Islet precursor cell (in vitro differentiated cells): ENCODE measurements around the gene PKHD1.
A peak's percentile ranks its signal among the peaks of the same experiment; 100 is the strongest.

ENCODE experiments used
- DNase-seq: peaks from one replicate; pipeline ENCODE4 v3.0.0-alpha.2; 2018

PKHD1 gene

GRCh38 chr6:52087498-52087999, at the start of gene PKHD1:
Gene PKHD1, minus strand, starts transcription at chr6:52087613. Its CDS starts 2,680 bp downstream, at chr6:52084933.
- DNase-seq = no peak

GRCh38 chr6:52136934-52137467, 49.6 kb upstream of the PKHD1 start:
- no peak for DNase-seq

- DNase-seq = no peak
Observed at GRCh38 chr6:52136055-52136454, 48.6 kb upstream of the PKHD1 start.

GRCh38 chr6:52135217-52135616, 47.8 kb upstream of the PKHD1 start:
- no peak for DNase-seq

GRCh38 chr6:52134011-52134410, 46.6 kb upstream of the PKHD1 start:
- DNase-seq = no peak

- DNase-seq = no peak
Observed at GRCh38 chr6:52133324-52133723, 45.9 kb upstream of the PKHD1 start.

GRCh38 chr6:52132292-52132691, 44.9 kb upstream of the PKHD1 start:
- no peak for DNase-seq

- DNase-seq = no peak
Observed at GRCh38 chr6:52130440-52130839, 43.0 kb upstream of the PKHD1 start.

GRCh38 chr6:52127957-52128356, 40.5 kb upstream of the PKHD1 start:
- no peak for DNase-seq

GRCh38 chr6:52126231-52126630, 38.8 kb upstream of the PKHD1 start:
- no peak for DNase-seq

GRCh38 chr6:52125572-52125971, 38.2 kb upstream of the PKHD1 start:
- no peak for DNase-seq

- no peak for DNase-seq
Observed at GRCh38 chr6:52125139-52125538, 37.7 kb upstream of the PKHD1 start.

GRCh38 chr6:52124126-52125121, 37.0 kb upstream of the PKHD1 start:
- DNase-seq = no peak

- no peak for DNase-seq
Observed at GRCh38 chr6:52123251-52123650, 35.8 kb upstream of the PKHD1 start.

GRCh38 chr6:52117352-52117751, 29.9 kb upstream of the PKHD1 start:
- no peak for DNase-seq

GRCh38 chr6:52116605-52116948, 29.2 kb upstream of the PKHD1 start:
- no peak for DNase-seq

GRCh38 chr6:52115891-52116604, 28.6 kb upstream of the PKHD1 start:
- no peak for DNase-seq

GRCh38 chr6:52115145-52115741, 27.8 kb upstream of the PKHD1 start:
- no peak for DNase-seq

GRCh38 chr6:52109171-52109571, 21.8 kb upstream of the PKHD1 start:
- no peak for DNase-seq

GRCh38 chr6:52108128-52108527, 20.7 kb upstream of the PKHD1 start:
- peak; percentile 78 for DNase-seq

- no peak for DNase-seq
Observed at GRCh38 chr6:52106994-52107393, 19.6 kb upstream of the PKHD1 start.

- no peak for DNase-seq
Observed at GRCh38 chr6:52104979-52105378, 17.6 kb upstream of the PKHD1 start.

- DNase-seq = no peak
Observed at GRCh38 chr6:52103623-52104022, 16.2 kb upstream of the PKHD1 start.
